Retinal pigment epithelial cell (primary cell): Measurements from ENCODE around the gene ABI3.

Source experiments
- DNase-seq: peaks from one replicate; pipeline ENCODE4 v3.0.0-alpha.2; 2010; ENCODE audit warnings: low read depth
- H3K4me3 ChIP-seq: 2 replicates; pipeline ENCODE4 v1.5.1; 2011; ENCODE audit warnings: mild to moderate bottlenecking, low read length, control low read depth, moderate library complexity
- CTCF ChIP-seq: conservative IDR thresholded peaks from 2 replicates; pipeline ENCODE4 v1.5.1; 2011; ENCODE audit warnings: low read depth, low read length, control low read depth, inconsistent platforms

ABI3 gene

GRCh38 chr17:49234509-49235080 lies 24.1 kb downstream of the ABI3 start:
- TF ChIP-seq CTCF, result no peak

GRCh38 chr17:49235896-49236295 lies 25.4 kb downstream of the ABI3 start:
- no peak overlapping the region for H3K4me3 ChIP-seq
- DNase-seq, result no peak
- TF ChIP-seq CTCF, result no peak

More at GRCh38 chr17:49234509-49235080, 24.1 kb downstream of the ABI3 start:
- H3K4me3 ChIP-seq, result no peak overlapping the region
- no peak for DNase-seq

- no peak overlapping the region for H3K4me3 ChIP-seq
- TF ChIP-seq CTCF, result no peak
Observed at GRCh38 chr17:49239963-49240362, 29.5 kb downstream of the ABI3 start.

GRCh38 chr17:49240619-49241018 lies 30.1 kb downstream of the ABI3 start:
- DNase-seq, result no peak
- TF ChIP-seq CTCF, result no peak
- no peak overlapping the region for H3K4me3 ChIP-seq

More at GRCh38 chr17:49239963-49240362, 29.5 kb downstream of the ABI3 start:
- no peak for DNase-seq

GRCh38 chr17:49241040-49241439 lies 30.5 kb downstream of the ABI3 start:
- DNase-seq, result no peak
- no peak overlapping the region for H3K4me3 ChIP-seq
- no peak for TF ChIP-seq CTCF

GRCh38 chr17:49241692-49242397 lies 31.3 kb downstream of the ABI3 start:
- DNase-seq, result no peak
- no peak for TF ChIP-seq CTCF
- no peak overlapping the region for H3K4me3 ChIP-seq

- no peak for TF ChIP-seq CTCF
- no peak for DNase-seq
- H3K4me3 ChIP-seq, result no peak overlapping the region
Observed at GRCh38 chr17:49242813-49243212, 32.3 kb downstream of the ABI3 start.
